HG03175 (cell line): ENCODE data around the gene SACS.

Experiments used
- ATAC-seq: cut with Tn5 transposase; IDR thresholded peaks from one replicate; pipeline ENCODE4 v1.9.1; 2021; ENCODE audit warnings: mild to moderate bottlenecking, moderate library complexity; ENCODE audit not compliant: unreplicated experiment

SACS gene, protein sequence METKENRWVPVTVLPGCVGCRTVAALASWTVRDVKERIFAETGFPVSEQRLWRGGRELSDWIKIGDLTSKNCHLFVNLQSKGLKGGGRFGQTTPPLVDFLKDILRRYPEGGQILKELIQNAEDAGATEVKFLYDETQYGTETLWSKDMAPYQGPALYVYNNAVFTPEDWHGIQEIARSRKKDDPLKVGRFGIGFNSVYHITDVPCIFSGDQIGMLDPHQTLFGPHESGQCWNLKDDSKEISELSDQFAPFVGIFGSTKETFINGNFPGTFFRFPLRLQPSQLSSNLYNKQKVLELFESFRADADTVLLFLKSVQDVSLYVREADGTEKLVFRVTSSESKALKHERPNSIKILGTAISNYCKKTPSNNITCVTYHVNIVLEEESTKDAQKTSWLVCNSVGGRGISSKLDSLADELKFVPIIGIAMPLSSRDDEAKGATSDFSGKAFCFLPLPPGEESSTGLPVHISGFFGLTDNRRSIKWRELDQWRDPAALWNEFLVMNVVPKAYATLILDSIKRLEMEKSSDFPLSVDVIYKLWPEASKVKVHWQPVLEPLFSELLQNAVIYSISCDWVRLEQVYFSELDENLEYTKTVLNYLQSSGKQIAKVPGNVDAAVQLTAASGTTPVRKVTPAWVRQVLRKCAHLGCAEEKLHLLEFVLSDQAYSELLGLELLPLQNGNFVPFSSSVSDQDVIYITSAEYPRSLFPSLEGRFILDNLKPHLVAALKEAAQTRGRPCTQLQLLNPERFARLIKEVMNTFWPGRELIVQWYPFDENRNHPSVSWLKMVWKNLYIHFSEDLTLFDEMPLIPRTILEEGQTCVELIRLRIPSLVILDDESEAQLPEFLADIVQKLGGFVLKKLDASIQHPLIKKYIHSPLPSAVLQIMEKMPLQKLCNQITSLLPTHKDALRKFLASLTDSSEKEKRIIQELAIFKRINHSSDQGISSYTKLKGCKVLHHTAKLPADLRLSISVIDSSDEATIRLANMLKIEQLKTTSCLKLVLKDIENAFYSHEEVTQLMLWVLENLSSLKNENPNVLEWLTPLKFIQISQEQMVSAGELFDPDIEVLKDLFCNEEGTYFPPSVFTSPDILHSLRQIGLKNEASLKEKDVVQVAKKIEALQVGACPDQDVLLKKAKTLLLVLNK (N-terminal part only)

DNA sequence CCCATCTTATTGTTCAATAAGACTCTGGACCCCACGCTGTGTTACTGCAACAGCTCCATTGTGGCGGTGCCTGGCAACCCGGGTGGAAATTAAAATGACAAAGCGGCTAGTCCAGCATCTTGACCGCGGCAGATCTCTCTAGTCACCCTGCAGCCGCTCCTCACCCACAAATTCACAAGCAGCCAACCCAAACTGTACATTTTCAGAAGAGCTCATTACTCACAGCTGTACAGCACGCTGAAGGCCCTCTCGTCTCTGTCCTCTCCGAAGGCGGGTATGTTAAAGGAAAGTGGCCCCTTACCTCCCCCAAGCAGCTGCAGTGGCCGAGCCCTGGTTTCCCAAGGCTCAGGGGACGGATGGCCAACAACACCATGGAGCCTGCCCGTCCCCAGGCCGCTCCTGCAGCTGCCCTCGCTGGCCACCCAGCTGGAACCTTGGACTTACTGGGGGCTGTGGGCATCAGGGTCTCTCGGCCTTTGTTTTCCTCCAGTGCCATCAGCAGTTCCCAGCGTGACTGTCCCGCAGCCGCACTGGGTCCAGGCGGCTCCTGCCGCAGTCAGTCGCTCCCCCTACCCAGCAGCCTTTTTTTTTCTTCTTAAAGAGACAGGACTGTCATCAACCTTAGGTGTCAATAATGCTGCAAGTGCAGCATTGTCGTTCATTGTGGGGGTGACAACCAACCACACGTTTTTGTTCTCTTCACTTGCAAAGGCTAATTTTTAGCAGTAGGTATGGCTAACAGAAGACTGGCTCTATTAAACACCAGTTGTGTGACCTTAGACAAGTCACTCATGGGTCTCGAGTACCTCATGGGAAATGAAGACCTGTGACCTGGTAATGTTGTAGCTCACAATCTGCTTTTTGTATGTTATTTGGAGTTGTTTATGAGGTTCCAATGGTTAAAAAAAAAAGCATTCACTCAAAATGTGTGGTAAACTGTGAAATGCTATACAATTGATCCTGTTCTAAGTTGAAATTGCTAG, at the start of gene SACS:
SACS (minus strand) TSS at position 532 of the 983 bp plus-strand sequence. CDS start 22,463 bp downstream, outside the sequence.
- no peak for ATAC-seq

DNA sequence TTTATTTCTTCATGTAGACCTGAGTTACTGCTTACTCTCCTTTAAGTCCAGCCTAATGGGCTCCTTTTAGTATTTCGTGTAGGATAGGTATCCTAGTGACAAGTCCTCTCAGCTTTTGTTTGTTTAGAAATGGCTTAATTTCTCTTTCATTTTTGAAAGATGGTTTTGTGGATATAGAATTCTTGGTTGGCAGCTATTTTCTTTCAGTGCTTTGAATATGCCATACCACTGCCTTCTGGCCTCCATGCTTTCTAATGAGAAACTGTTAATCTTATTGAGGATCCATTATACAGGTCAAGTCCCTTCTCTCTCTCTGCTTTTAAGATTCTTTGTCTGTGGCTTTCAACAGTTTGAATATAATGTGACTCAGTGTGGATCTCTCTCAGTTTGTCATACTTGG, 46.8 kb upstream of the SACS start:
- no peak for ATAC-seq

DNA sequence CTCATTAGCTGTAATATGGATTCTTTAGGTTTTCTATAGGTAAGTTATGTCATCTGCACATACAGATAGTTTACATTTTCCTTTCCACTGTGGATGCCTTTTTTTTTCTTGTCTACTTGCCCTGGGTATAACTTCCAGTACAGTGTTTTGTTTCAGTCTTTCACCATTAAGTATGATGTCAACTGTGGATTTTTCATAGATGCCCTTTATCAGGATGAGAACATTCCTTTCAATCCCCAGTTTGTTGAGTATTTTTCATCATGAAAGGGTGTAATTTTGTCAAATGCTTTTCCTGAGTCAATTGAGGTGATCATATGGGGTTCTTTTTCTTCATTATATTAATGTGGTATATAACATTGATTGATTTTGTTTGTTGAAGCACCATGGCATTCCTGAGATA, 43.6 kb upstream of the SACS start:
- no peak for ATAC-seq

DNA sequence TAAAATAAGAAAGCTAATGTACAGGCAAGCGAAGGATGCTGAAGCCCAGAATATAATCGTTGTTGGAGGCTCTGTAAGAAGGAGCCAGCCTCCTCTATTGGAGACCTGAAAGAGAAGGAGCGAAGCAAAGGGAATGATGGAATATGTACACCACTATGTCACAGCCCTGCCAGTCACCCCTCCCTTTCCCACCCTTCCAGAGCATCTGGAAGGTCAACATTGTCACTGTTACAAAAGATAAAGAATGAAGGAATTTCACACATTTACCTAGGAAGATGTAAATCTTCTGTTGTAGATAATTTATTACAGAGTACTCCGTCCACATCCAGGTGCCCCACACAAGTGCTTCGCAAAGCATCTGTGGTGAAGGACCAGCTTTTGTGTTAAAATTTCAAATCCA, 39.7 kb upstream of the SACS start:
- ATAC-seq, result no peak

DNA sequence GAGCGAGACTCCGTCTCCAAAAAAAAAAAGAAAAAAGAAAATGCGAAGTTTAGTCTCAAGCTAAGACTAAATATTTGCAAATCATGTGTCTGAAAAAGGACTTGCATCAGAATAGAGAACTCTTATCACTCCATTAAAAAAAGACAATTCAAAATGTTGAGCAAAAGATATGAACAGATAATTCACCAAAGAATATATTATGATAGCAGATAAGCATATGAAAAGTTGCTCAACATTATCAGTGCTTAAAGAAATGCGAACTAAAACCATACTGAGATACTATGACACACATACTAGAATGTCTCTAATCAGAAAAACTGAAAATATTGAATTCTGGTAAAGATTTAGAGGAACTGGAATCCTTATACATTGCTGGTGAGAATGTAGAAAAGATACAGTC, 38.7 kb upstream of the SACS start:
- ATAC-seq, result no peak

DNA sequence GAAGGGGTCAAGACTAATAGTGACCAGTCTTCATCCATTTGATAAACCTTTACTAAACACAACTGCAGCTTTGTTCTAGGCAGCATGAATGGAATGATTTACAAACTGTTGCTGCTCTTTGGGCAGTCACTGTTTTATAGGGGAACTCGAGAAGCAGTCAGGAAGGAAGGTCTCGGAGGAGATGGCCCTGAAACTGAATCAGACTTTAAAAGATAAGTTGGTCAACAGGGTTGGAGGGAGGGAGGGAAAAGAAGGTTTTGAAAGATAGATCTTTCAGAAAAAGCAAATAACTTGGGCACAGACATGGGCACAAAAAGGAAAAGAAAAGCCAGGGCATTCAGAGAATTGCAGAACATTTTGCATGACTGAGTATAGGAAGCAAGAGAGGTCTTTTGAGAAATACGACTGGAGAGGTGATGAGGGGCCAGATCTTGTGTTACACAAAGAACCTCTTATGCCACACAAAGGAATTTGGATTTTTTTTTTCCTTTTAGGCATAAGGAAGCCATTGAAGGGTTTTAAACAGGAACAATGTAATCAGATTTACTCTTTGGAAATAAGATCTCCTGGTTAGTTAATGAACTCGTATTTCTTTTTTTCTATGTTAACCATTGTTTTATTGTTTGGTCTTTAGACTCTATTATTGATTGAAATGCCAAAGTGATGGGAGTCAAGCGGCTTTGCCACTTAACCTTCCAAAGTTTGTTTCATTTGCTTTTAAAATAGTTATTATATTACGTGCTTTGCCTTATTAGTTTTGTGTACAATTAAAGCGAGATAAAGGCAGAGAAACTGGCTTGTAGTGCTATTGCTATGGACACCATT, 37.5 kb upstream of the SACS start:
- ATAC-seq, result no peak

DNA sequence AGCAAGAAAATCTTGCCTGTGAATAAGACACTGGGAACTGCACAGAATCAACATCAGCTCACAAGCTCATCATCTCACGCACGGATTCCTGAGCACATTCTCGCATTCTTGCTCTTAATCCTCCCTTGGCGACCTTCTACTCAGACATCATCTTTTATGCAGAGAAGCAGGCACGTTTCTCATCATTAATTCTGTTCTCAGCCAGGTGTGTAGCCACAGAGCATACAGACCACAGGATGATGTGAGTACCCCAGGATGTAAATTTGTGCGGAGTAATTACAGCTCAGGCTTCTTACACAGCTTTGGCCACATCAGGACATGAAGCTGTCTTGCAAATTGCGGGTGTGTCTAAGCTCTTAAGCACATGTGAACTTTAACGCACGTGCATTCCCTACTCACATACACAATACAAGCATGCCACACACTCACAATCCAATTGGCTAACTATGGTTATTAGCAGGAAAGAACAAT, 36.5 kb upstream of the SACS start:
- no peak for ATAC-seq

DNA sequence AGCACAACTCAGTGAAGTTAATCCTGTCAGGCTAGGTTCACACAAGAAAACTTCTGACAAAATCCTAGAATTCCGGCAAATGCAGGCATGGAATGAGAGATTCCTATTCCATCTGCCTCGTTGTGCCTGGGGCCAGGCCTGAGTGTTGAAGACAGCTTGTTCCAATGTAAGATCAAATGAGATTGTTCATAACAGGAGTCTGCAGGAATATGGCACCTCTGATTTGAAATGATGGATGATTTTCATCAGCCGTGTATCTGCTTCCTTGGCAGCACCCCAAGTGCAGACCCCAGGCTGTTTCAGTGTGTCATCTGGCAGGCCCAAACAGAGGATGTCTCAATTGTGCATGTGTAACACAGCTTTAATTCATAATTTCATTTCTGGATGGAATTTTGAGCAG, 35.3 kb upstream of the SACS start:
- ATAC-seq, result no peak

DNA sequence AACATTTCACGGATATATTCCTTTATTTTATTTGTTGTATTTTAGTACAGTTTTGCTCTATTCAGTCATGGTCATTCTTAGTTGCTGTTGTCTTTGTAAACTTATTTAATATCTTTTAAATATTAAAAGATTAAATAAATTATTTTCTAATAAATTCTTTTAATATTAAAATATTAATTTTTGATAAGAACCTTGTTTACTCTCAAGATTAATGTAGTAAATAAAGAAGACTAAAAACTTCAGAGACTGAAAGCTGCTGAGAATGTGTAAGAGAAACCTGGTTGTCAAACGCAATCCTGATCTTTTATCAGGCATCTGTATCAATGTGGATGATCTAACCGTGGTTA, 34.4 kb upstream of the SACS start:
- ATAC-seq, result no peak

DNA sequence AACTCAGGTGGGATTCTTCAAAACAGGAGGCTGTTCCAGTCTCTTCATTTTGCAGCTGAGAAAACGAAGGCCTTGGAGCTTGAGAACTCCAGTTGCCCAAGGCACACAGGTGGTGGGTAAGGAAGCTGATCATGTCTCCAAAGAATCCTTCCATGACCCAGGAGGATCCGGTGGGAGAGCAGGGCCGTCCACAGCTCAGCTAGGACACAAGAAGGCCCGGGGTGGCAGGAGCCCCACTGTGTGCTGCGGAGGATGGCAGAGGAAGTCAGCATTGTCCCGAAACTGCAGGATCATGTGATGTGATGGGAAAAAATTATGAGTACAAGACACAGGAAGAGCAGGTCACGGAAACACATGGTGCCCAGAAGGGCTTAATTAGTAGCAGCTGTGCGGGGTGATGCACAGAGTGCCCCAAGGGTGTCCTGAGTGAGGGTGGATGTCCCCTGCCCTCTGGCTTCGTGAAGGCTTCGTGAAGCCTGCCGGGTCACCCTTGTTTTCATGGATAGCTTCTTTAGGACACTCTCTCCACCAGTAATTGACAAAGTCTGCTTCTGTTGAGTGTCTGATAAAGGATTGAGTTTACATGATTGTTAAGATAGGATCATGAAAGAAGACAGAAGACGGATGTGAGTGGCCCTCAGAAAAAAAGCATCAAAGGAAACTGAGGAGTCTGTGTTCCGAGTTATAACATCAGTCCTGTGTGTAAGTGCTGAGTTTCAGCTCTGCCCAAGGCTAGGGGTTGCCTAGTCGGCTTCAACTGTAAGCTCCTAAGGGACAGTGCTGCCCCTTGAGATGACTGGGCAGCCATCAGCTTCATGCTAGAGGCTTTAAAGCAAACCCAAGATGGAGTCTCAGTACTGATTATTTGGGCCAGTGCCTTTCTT, 33.8 kb upstream of the SACS start:
- ATAC-seq, result no peak

DNA sequence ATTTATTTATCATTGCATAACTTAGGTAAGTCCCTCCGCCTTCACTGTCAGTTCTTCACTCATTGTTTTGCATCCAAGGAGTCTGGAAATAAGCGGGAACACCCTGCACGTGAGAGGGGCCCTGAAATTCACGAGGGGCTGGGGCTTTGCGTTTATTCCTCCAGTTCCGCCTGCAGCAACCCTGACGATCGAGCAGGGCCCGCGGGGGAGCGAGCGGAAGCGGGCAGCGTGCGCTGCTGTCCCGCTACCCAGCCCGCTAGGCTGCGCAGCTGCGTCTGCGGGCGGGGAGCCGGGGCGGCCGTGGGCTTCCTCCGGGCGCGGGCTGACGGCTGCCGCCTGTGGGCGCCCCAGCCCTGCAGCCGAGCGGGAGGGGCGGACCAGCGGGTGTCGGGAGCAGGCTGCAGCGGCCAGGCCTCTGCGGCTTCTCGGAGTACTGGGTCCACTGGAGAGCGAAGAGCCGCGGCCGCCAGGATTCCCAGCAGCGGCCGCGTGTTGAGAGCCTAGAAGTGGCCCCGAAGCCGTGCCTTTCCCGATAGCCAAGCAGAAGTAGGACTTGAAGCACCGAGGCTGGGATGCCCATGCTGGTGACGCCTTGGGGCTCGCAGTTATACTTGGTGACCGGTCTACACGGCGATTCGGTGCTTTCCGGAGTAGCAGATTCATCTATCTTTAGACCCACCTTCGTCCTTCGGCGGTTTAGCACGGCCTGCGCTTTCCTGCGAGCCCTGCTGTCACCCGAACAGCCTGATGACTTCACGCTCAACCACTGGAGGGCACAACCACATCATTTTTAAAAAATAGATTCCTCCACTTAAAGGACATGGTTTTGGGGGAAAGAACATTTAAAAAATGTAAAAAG, 32.9 kb upstream of the SACS start:
- ATAC-seq, result peak; percentile 88

DNA sequence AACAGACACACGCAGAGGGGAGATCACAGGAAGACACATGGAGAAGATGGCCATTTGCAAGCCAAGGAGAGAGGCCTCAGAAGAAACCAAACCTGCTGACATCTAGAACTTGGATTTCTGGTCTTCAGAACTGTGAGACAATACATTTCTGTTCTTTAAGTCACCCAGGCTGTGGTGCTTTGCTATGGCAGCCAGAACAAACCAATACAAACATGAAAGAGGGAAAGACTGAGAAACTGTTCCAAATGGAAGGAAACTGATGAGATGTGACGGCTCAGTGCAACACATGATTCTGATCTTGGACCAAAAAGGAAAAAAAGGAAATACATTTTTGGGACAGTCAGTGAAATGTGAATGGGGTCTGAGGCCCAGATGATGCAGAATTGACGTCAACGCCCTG, 30.2 kb upstream of the SACS start:
- ATAC-seq, result no peak

DNA sequence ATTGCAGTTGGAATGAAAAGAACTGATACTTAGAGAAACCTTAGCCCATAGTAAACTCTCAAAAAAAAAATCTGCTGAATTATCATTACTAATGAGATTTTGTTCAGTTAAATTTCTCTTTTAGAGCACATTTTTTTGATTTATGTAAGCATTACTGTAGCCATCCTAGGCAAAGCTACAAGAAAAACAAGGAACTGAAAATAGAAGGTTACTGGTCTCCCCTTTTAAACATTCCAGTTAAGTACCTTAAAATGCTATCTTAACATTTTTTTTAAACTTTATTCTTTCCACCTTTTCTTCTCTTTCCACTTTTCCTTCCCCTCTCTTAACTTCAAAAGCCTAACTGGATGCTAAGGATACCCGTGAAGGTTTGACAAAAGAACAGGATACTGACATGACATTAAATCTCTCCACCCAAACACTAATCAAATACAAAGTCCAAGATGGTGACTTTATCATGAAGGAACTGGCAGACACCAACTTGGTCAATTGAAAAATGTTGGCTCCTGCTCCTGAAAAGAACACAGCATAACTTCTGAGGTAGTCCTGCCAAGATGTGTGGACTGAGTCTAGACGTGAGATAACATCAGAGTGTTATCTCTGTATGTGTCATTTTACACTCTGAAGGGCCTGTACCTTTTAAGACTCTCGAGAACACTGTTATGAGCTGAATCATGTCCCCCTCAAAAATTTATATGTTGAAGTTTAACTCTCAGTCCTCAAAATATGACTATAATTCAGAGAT, 29.5 kb upstream of the SACS start:
- no peak for ATAC-seq

DNA sequence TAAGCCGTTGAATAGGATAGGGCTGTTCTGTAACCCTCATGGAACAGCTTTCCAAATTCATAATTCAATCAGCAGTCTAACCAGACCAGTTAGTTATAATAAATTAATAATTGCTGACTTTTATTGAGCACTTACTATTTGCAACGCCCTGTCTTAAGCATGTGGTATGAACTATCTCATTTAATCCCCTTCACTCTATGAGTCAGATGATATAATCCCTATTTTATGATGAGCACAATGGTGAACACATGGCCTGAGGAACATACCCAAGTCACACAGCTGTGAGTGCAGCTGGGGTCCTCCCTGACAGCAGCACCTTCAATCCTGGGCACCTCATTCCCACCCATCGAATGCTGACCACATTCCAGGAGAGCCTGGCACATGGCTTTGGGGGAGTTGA, 28.0 kb upstream of the SACS start:
- ATAC-seq, result no peak

DNA sequence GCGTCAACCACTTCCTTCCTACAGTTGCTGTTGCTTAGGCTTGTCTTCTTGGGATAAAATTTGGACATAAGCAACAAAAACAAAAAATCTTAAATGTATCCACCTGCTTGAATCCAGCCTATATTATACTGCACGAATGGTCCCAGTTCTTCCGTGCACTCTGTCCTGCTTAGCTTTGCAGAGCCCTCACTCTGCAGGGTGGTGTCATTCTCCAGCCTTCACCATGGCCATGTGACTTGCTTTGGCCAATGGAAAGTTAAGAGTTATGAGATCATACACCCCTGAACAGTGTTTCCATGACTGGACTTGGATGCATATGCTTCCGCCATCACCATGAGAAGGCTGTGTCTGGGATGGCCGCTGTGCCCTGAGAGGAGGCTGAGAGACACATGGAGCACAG, 27.4 kb upstream of the SACS start:
- no peak for ATAC-seq

DNA sequence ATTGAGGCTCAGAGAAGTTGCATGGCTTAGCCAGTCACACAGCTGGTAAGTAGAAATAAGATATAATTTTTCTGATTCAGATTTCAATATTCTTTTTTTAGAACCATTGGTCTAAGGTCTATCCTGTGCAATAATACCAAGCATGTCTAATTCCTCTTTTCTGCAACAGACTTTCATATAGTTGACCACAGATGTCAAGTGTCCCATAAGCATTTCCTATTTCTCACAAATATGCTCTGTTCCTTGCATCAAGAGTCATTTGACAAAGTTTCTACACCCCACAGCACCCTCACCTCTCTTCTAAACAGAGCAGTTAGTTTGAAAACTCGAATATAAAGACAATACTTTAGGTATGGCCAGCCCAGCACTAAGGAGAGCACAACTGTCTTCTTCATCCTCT, 26.8 kb upstream of the SACS start:
- ATAC-seq, result peak; percentile 73

DNA sequence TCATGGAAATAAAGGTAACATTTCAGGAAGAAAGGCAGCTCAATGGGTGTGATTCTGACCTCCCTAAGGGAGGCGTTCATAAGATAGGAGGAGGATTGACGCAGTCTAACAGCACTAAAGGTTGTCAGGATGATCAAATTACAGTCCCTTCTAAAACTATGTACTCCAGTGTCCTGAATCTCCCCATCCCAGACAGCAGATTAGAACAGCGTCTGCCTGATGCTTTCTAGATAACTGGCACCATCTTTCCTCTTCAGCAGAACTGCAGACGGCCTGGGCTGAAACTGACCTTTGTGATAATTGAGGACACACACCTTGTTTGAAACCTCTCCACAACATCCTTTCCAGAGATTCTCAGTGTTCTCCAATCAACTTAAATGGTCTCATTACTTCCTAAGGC, 25.5 kb upstream of the SACS start:
- ATAC-seq, result no peak
